Lung microvascular endothelial cell (primary cell): ENCODE data around the gene PTPRR. TPM values are rescaled to one million over a fixed set of nuclear protein-coding genes. Genes with fewer than 3 reads are reported as not detected.

ENCODE experiments used
- DNase-seq, 2 donors: peaks; one replicate each; pipeline versions ENCODE4 v3.0.0 to v3.0.0-alpha.2; 2010; ENCODE audit warnings: low read depth in 2 of 2
- total RNA-seq: library from RNA; depleted of rRNA; stranded (reverse); fragments of >200 nt; gene quantifications from 2 replicates; pipeline ENCODE4 v1.2.1, GENCODE V29; 2014

PTPRR gene
- total RNA-seq, 1 donor from 2014 or later: not detected

- no peak for DNase-seq
Observed at GRCh38 chr12:70706611-70707010, 213.9 kb downstream of the PTPRR start.

GRCh38 chr12:70698345-70698744, 222.2 kb downstream of the PTPRR start:
- DNase-seq: peak in 1 of 2 donors; percentile 55

GRCh38 chr12:70695361-70696023, 225.0 kb downstream of the PTPRR start:
- peak; percentile 69 to 78 for DNase-seq

DNA sequence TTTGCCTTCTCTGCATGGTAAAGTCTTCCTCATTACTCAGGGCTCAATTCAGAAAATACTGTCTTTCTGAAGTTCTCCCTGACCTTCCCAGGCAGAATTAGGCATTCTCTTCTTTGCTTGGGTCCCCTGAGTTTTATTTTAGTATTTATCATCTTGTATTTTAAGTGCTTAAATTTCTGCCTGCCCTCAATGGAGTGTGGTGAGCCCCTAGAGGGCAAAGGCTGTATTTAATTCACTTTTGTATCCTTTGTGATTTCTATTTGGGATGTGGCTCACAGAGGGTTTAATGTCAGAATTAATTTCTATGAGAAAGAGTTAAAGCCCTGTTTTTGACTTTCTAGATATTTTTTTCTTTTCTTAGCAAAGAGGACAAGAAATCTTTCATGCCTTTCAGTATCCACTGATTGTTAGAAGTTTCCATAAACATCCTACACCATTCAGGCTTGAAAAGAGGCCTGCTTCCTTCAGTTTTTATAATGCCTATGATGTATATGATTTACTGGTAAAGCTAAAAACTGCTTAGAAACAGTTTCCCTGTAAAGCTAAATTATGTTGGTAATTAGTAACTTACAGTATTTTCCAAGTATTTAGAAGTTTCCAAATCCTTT, 227.8 kb downstream of the PTPRR start:
- DNase-seq: peak; percentile 73 to 76

GRCh38 chr12:70691018-70691672, 229.4 kb downstream of the PTPRR start:
- DNase-seq: peak; percentile 74 to 96

- no peak for DNase-seq
Observed at GRCh38 chr12:70686907-70687306, 233.6 kb downstream of the PTPRR start.

DNA sequence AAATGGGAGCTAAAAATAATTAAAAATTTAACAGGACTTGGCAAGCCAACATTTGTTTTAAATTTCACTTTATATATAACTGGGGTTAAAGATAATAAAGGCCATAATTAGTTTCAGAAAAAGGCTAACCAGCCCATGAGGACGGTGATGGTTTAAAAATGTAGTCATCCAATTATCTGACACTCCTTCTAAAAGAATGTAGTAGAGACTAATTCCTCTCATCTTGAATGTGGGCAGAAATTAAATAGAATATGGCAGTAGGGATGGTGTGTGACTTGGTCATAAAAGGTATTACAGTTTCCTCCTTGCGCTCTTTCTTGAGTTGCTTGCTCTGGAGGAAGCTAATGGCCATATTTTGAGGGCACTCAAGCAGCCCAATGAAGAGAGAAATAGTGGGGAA, 234.2 kb downstream of the PTPRR start:
- no peak for DNase-seq

DNA sequence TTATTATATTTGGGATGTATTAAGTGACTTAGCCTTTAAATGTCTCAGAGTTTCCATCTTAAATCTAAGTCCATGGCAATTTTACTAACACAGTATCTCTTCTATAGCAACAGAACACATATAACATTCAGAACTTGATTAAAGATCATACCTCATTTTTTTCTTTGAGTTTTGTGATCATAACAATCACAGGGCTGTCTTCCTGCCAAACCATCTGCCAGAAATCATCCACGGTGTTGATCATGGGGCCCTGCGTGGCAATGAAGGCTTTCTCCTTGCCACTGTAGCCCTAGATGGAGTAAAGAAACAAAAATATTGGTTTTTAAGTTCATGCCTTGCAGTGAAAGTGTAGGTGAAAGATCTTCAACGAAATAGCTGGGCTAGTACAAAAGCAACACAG, 236.6 kb downstream of the PTPRR start:
- no peak for DNase-seq

DNA sequence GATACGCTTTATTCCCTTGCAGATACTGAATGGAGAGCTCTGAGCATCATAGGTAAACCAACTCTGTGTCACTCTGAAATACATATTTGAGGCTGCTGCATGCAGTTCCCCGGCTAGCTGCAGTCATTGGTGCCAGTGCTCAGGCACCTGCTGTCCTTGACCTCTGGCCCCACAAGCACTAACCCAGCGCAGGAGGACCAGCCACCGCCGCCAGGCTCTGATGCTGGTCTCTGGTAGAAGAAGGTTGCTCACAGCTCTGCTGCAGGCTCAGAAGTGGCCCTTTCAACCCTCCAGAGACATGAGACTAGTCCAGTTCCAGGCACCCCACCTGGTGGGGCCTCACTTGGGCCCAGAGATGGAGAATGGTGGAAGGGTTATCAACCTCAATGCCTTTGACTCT, 248.8 kb downstream of the PTPRR start:
- no peak for DNase-seq

DNA sequence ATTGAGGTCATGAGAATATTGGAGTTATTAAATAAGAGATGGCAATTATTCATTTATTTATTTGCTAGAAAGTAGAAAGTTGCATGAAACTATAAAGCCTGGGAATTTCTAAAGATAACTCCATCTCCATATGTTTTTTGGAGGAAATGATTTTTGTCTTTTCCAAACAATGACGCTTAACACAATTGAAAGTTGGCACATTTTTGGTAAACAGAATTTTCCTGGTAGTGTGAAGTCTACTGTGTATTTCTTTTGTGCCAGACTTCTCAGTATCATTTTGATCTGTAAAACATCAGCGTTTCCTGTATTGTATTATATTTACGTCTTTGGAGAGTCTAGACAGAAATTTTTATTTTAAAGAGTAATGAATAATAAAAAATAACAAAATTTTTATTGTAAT, 249.6 kb downstream of the PTPRR start:
- peak in 1 of 2 donors; percentile 91 for DNase-seq

DNA sequence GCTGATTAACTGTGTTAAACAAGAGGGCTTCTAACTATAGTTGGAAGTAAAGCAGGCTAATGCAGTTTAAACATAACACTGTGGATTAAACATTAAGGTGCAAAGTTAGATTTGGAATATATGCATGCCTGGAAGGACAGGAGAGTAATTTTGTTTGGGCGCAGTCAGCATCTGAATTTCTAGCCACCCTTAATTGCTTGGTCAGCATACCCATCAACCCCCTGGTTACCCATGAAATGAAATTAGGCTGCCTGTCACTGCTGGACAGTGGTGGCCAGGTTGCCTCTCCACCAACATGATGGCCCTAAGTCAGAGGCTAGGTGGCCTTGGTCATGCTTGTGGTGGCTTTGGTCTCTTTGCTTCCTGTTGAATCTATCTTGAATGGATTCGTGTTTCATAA, 253.3 kb downstream of the PTPRR start:
- DNase-seq: no peak

DNA sequence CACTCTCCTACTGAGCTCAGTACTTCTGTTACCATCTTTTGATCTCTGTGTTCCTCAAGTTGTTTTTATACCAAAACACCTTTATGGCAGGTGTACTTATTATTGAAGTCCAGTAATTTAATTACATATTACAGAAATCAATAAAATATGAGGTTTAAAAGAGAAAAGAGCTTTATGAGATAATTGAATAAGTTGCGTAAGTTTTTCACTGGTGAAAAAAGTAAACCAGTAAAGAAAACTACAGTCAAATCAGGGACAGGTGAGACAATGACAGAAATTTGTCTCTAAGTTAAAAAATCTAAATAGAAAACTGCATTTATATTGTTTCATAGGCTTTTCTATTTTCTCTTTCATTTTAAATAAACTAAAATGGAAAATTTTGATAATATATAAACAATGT, 254.2 kb downstream of the PTPRR start:
- no peak for DNase-seq

GRCh38 chr12:70664465-70664881, 256.1 kb downstream of the PTPRR start:
- DNase-seq: peak; percentile 59 to 65

GRCh38 chr12:70663838-70664237, 256.7 kb downstream of the PTPRR start:
- DNase-seq: no peak

GRCh38 chr12:70661466-70662161, 258.9 kb downstream of the PTPRR start:
- DNase-seq: peak; percentile 50 to 97

DNA sequence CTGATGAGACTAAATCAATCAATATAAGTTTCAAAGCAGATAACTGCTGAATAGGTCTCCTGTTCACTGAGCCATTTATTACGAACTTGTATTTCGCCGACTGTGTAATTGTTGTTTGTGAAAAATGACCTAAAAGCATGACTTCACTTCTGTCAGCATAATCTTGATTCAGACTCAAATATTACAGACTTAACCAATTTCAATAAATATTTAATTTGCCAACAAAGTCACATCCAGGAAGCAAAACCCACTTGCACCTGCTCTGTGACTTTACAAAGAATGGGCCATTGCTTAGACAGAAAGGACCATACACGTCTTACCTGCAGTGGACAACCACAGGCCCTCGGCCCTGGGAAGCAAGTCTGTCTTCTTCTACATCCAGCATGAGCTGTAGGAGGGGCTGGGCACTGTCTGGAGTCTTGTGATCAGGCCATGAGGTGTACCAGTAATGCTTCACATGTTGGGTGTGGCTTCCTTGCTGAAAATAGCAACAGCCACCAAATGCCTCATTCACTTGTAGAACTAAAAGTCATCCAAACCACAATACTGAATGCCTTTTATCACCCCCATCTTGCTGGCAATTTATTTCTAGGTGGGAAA, 259.8 kb downstream of the PTPRR start:
- DNase-seq: peak in 1 of 2 donors; percentile 96

DNA sequence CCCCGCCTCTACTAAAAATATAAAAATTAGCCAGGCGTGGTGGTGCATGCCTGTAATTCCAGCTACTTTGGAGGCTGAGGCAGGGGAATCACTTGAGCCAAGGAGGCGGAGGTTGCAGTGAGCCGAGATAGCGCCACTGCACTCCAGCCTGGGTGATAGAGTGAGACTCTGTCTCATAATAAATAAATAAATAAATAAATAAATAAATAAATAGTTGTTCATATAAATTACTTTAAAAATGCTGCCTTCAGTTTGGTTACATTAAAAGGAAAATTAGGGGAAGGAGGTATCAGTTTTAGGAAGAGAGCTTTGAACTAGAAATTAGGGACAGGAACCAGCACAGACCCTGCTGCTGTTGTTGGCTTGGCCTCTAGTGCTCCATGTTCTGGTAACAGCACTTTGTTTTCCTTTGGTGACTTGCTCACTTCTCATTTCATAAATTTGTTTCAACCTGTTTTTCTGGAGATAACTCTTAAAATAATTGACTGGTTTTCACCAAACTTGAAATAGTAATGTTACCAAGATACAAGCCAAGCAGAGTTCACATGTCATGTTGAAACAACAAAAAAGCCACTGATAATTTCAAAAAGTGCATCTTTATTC, 260.4 kb downstream of the PTPRR start:
- no peak for DNase-seq

GRCh38 chr12:70659077-70659606, 261.4 kb downstream of the PTPRR start:
- no peak for DNase-seq

GRCh38 chr12:70657616-70658286, 262.8 kb downstream of the PTPRR start:
- DNase-seq: no peak

GRCh38 chr12:70652451-70652850, 268.1 kb downstream of the PTPRR start:
- DNase-seq: peak in 1 of 2 donors; percentile 49

GRCh38 chr12:70648831-70649230, 271.7 kb downstream of the PTPRR start:
- DNase-seq: peak; percentile 87 to 89
